ENCODE results near the gene P2RX6.

The P2RX6 gene

GRCh38 chr22:20992056-20992442 is 22.9 kb upstream of the P2RX6 start:
- DNase-seq (ENCODE audit: low read depth) = no peak

GRCh38 chr22:20992456-20993303 is 22.3 kb upstream of the P2RX6 start:
- H3K4me3 ChIP-seq (ENCODE audit: low read depth, low read length) = no peak overlapping the region
- DNase-seq (ENCODE audit: low read depth) = no peak
- TF ChIP-seq CTCF (IDR thresholded peaks at IDR 0.05; ENCODE audit: control insufficient read depth, extremely low read depth, insufficient read depth) = no peak

More at GRCh38 chr22:20992056-20992442, 22.9 kb upstream of the P2RX6 start:
- H3K4me3 ChIP-seq (ENCODE audit: low read depth, low read length) = no peak overlapping the region
- TF ChIP-seq CTCF (IDR thresholded peaks at IDR 0.05; ENCODE audit: control insufficient read depth, extremely low read depth, insufficient read depth) = no peak

GRCh38 chr22:20993304-20994127 is 21.4 kb upstream of the P2RX6 start:
- no peak overlapping the region for H3K4me3 ChIP-seq (ENCODE audit: low read depth, low read length)
- DNase-seq (ENCODE audit: low read depth) = no peak
- TF ChIP-seq CTCF (IDR thresholded peaks at IDR 0.05; ENCODE audit: control insufficient read depth, extremely low read depth, insufficient read depth) = no peak

GRCh38 chr22:20994128-20994901 is 20.6 kb upstream of the P2RX6 start:
- H3K4me3 ChIP-seq (ENCODE audit: low read depth, low read length) = no peak overlapping the region
- no peak for TF ChIP-seq CTCF (IDR thresholded peaks at IDR 0.05; ENCODE audit: control insufficient read depth, extremely low read depth, insufficient read depth)
- DNase-seq (ENCODE audit: low read depth) = no peak

GRCh38 chr22:20994902-20995241 is 20.1 kb upstream of the P2RX6 start:
- DNase-seq (ENCODE audit: low read depth) = no peak
- TF ChIP-seq CTCF (IDR thresholded peaks at IDR 0.05; ENCODE audit: control insufficient read depth, extremely low read depth, insufficient read depth) = no peak
- no peak overlapping the region for H3K4me3 ChIP-seq (ENCODE audit: low read depth, low read length)

GRCh38 chr22:20995329-20996030 is 19.5 kb upstream of the P2RX6 start:
- H3K4me3 ChIP-seq (ENCODE audit: low read depth, low read length) = no peak overlapping the region
- no peak for DNase-seq (ENCODE audit: low read depth)
- TF ChIP-seq CTCF (IDR thresholded peaks at IDR 0.05; ENCODE audit: control insufficient read depth, extremely low read depth, insufficient read depth) = no peak

All from LNCaP clone FGC (cell line).